Pons (tissue), 1 donor: ENCODE results near the gene TENM3.

Experiments
- DNase-seq: peaks from one replicate; pipeline ENCODE4 v3.0.0-alpha.2; 2016; ENCODE audit warnings: low spot score

Gene TENM3

GRCh38 chr4:182453830-182454229 lies 210.6 kb downstream of the TENM3 start:
- DNase-seq, result no peak

DNA sequence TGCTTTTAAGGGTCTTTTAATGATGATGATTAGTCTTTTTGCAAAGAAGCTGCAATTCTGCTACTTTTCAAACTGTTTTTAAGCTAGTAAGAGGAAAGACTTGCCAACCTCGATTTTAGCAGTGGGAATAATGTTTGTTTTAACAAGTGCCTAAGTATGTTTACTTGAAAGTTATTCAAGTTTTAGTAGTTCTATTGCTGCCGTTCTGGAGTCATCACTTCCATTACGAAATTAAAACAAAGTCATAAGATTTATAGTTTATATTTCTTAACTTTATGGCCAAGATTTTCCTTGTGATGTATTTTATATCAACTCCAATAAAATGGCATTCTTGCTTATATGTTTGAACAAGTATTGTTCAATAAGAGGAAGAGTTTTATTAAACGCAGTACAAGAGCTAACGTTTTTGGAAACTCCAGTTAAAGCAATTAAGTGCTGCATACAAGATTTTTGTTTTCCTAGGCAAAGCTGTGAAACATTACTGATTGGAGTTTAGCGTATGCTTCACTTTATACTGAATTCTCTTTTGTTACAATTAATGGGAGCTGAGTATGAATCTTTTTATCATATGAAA lies 211.3 kb downstream of the TENM3 start:
- no peak for DNase-seq

DNA sequence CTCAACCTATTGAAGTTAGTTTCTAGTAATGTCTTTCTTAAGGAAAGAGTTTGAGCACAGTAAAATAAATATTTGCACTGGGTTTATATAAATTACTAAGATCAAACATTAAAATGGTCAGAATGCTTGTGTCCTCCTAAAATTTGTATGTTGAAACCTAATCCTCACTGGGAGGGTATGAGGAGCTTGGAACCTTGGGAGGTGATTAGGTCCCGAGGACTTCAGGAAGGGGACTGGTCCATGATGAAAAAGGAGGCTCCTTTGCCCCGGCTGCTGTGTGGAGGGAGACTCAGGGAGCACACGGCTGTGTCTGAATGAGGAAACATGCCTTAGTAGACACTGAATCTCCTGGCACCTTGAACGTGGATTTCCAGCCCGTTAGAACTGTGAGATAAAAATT lies 221.9 kb downstream of the TENM3 start:
- no peak for DNase-seq

- DNase-seq, result no peak
These were observed 222.8 kb downstream of the TENM3 start for GRCh38 chr4:182465979-182466378.

DNA sequence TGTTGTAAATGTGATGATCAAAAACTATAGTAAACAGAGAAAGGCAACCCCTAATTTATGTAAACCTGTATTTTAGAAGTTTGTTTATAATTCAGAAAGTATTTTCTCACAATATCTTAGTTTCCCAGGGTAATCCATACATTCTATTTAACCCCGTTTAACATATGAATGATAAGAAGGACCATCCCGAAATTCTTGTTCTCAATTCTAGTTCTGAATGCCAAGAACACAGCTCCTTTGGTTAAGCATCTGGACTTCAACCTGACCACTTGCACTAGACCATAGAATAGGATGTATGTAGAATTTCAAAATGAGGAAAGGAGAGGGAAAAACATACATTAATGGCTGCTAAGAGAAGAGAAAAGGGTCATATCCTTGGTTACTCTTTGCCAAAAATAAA lies 227.0 kb downstream of the TENM3 start:
- no peak for DNase-seq

- DNase-seq, result no peak
These were observed 232.3 kb downstream of the TENM3 start for GRCh38 chr4:182475539-182475938.

- DNase-seq, result peak; percentile 30
These were observed 235.3 kb downstream of the TENM3 start for GRCh38 chr4:182478475-182478874.

DNA sequence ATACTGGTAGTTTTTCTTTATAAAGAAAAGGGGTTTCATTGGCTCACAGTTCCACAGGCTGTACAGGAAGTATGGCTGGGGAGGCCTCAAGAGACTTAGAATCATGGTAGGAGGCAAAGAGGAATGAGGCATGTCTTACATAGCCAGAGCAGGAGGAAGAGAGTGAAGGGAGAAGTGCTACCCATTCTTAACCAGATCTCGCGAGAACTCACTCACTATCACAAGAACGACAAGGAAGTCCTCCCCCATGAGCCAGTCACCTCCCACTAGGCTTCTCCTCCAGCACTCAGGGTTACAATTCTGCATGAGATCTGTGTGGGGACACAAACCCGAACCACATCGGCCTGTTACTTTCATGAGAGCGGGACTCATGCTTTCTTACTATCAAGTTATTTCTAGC lies 240.5 kb downstream of the TENM3 start:
- no peak for DNase-seq

- DNase-seq, result no peak
These were observed 243.7 kb downstream of the TENM3 start for GRCh38 chr4:182486881-182487280.

GRCh38 chr4:182488896-182489295 lies 245.7 kb downstream of the TENM3 start:
- DNase-seq, result no peak

GRCh38 chr4:182489607-182490006 lies 246.4 kb downstream of the TENM3 start:
- DNase-seq, result no peak

- DNase-seq, result no peak
These were observed 248.5 kb downstream of the TENM3 start for GRCh38 chr4:182491719-182492118.

DNA sequence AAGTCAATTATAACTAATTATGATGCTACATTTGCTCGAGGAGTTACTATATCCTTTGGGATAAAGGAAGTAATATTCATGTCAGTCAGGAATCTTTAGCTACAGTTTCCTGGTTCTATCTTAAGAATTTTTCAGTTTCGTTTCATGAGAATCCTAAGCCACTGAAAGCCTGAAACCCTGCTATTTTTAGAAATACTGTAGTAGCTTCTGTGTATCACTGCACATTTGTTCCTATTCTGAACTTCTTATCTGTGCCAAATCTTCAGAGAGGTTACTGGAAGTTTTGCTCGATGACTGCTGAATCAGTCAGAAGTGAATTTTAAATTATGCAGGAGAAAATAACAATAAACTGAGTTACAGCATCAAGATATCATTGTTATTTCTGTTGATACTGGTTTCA lies 249.2 kb downstream of the TENM3 start:
- peak; percentile 9 for DNase-seq

- DNase-seq, result no peak
These were observed 250.2 kb downstream of the TENM3 start for GRCh38 chr4:182493377-182493776.

DNA sequence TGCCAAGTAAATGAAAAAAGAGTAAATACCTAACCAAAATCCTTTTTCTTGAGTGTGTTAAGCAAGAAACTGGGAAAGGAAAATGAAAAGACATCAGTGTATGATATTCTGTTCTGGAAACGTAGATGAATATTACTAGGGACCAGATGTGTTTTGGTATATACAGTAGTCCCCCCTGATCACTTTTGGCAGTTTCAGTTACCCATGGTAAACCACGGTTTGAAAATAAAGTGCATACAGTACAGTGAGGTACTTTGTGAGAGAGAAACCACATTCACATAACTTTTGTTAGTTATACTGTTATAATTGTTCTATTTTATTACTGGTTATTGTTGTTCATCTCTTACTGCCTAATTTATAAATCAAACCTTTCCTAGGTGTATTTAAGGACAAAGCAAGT lies 250.9 kb downstream of the TENM3 start:
- DNase-seq, result no peak

- no peak for DNase-seq
These were observed 251.8 kb downstream of the TENM3 start for GRCh38 chr4:182495031-182495430.

DNA sequence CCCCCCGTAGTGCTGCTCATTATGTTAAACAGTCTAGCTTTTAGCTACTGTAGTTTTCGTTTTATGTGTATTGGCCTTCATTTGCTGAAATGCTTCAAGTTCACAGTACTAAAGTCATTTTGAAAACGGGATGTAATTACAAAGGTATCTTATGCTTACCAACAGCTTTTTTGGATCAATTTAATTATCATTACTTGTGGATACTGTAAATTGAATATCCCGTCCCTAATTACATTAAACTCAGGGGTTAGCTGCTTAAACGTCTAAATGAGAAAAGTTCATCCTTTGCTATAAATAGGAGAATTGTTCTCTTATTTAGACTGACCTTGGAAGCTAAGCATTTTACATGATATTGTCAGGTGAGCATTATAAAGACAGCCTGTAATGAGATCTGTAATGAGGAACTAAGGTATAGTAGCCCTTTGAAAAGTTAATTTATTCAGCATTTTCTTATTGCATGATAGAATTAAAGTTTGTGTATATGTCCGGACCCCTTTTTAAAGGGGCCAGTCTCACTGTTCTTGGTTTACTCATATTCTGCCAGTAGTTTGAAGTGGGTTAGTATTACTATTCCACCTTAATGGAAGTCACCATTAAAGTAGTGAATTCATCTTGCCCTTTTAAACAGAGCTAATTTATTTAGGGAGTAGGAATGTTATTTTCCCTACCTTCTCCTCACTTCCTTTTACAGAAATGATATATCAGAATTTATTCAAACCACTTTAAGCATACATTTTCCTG lies 252.6 kb downstream of the TENM3 start:
- DNase-seq, result no peak

DNA sequence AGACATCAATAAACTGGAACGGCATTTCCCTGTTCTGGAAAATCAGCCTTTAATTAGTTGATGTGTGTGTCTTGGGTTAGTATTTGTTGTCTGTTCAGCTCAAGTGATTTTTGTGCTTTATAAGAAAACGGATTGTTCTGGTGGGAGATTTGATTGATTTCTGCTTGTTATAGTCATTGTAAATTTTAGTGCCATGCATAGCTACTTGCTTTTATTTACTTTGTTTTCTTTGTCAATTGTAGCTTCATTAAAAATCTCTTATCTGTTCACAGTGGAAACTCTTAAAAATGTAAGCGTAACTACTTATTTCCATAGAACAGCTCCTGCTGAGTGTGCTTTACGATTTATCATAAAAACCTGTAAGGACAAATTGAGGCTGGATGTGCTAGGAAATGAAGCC lies 253.2 kb downstream of the TENM3 start:
- no peak for DNase-seq

DNA sequence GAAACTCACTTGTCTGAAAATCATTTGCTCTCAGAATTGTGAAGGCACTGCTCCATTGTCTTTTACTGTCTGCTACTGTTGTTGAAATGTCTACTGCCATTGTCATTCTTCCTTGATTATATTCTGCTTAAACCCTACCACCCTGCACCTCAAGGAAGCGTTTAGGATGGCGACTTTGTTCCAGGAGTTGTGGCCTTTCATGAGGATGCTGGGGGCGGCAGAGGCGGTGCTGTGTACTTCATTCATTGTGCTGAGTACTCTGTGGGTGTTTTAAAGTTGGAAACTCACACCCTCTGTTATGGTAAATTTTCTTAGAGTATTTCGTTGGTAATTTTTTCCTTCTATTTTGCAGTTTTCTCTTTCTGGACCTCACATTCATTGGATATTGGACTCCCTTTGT lies 258.9 kb downstream of the TENM3 start:
- DNase-seq, result no peak

DNA sequence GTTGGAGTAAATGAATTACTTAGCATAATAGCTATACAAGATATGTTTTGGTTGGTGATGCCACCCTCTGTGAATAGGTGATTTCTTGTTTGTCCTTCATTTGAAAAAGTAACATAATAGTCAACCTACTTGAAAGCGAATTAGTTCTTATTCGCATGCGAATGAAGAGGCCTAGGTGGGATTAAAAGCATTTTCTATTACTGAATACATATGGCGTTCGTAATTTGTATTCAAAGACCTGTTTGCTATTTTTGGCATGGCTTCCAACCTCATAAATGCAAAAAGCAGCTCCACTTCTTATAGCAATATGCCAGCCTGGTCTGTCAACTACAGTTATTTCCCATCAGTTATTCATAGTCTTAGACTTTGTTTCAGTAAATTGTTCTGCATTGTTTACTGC lies 261.3 kb downstream of the TENM3 start:
- no peak for DNase-seq

DNA sequence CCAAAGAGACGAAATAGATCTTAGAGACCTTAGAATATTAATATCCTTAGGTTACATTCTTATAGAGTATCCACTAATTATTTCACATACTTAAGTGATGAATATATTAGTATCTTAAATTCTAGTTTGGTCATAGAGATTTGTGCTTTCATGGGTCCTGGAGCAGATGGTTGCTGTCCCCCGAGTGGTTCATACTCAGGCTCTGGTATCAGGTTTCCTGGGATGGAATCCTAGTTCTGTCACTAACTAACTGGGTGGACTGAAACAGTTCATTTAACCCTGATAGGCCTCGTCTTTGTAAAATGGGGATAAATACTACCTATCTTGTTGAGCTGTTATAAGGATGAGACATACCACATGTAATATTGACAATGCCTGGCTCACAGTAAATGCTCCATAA lies 264.6 kb downstream of the TENM3 start:
- DNase-seq, result no peak

- DNase-seq, result no peak
These were observed 267.6 kb downstream of the TENM3 start for GRCh38 chr4:182510836-182511235.

- no peak for DNase-seq
These were observed 270.5 kb downstream of the TENM3 start for GRCh38 chr4:182513587-182514291.
